ENCODE results near the gene ARHGAP6. TPM values are rescaled to one million over a fixed set of nuclear protein-coding genes. Genes with fewer than 3 reads are reported as not detected.

The ARHGAP6 gene
- total RNA-seq, 2 experiments from 2014 or later: not detected

GRCh38 chrX:11664211-11665167 lies 1.2 kb downstream of the ARHGAP6 start:
- H3K4me1 Mint-ChIP-seq (ENCODE audit: low read depth): peaks cover 2% of the 10 kb centered on the region
- no peak for TF ChIP-seq CTCF (IDR thresholded peaks at IDR 0.05)
- H3K27ac Mint-ChIP-seq: no peak overlapping the region
- intact Hi-C loops (cut with micrococcal nuclease): loop anchor here (10.0 kb wide), 1 partner anchor 130 kb away; no protein-coding TSS in a partner anchor
- ChIA-PET CTCF (interaction anchor here (1.1 kb wide), 1 partner anchor 13 kb away, joined by 3 read pairs; no protein-coding TSS in a partner anchor), POLR2A (interaction anchor here (0.6 kb wide), 1 partner anchor 38 kb away, joined by 3 read pairs; no protein-coding TSS in a partner anchor)
- H3K36me3 Mint-ChIP-seq (ENCODE audit: low read depth): no peaks in the 10 kb centered on the region
- no peak for ATAC-seq
- DNase-seq: peak; percentile 2
- no peak overlapping the region for H3K4me3 Mint-ChIP-seq
- H3K27me3 Mint-ChIP-seq: peaks cover 42% of the 10 kb centered on the region
- no peaks in the 10 kb centered on the region for H3K9me3 Mint-ChIP-seq

GRCh38 chrX:11663875-11664210 lies 1.9 kb downstream of the ARHGAP6 start:
- H3K27me3 Mint-ChIP-seq: peaks cover 38% of the 10 kb centered on the region
- no peak overlapping the region for H3K27ac Mint-ChIP-seq
- intact Hi-C loops (cut with micrococcal nuclease): loop anchor here (10.0 kb wide), 1 partner anchor 129 kb away; no protein-coding TSS in a partner anchor
- H3K36me3 Mint-ChIP-seq (ENCODE audit: low read depth): no peaks in the 10 kb centered on the region
- TF ChIP-seq CTCF (IDR thresholded peaks at IDR 0.05): no peak
- POLR2A ChIA-PET: no interaction called here
- H3K4me1 Mint-ChIP-seq (ENCODE audit: low read depth): peaks cover 2% of the 10 kb centered on the region
- ATAC-seq: no peak
- H3K9me3 Mint-ChIP-seq: no peaks in the 10 kb centered on the region
- DNase-seq: no peak
- H3K4me3 Mint-ChIP-seq: no peak overlapping the region
- CTCF ChIA-PET: interaction anchor here (1.1 kb wide), 1 partner anchor 13 kb away, joined by 3 read pairs; no protein-coding TSS in a partner anchor

GRCh38 chrX:11655282-11656015 lies 10.3 kb downstream of the ARHGAP6 start:
- Mint-ChIP-seq H3K27ac (no peak overlapping the region), H3K36me3 (ENCODE audit: low read depth) (no peaks in the 10 kb centered on the region), H3K4me3 (no peak overlapping the region), H3K27me3 (peaks cover 14% of the 10 kb centered on the region), H3K4me1 (ENCODE audit: low read depth) (no peaks in the 10 kb centered on the region), H3K9me3 (no peaks in the 10 kb centered on the region)
- CTCF ChIA-PET: no interaction called here
- ATAC-seq (no peak), DNase-seq (no peak)
- POLR2A ChIA-PET: no interaction called here
- intact Hi-C loops (cut with micrococcal nuclease): no loop called here
- no peak for TF ChIP-seq CTCF (IDR thresholded peaks at IDR 0.05)

GRCh38 chrX:11648705-11649519 lies 16.8 kb downstream of the ARHGAP6 start:
- no peak for ATAC-seq
- no peak for DNase-seq
- ChIA-PET CTCF (no interaction called here), POLR2A (no interaction called here)
- H3K36me3 Mint-ChIP-seq (ENCODE audit: low read depth): no peaks in the 10 kb centered on the region
- no peaks in the 10 kb centered on the region for H3K4me1 Mint-ChIP-seq (ENCODE audit: low read depth)
- intact Hi-C loops (cut with micrococcal nuclease): no loop called here
- H3K9me3 Mint-ChIP-seq: no peaks in the 10 kb centered on the region
- H3K4me3 Mint-ChIP-seq: no peak overlapping the region
- H3K27me3 Mint-ChIP-seq: peaks cover 7% of the 10 kb centered on the region
- TF ChIP-seq CTCF (IDR thresholded peaks at IDR 0.05): no peak
- H3K27ac Mint-ChIP-seq: no peak overlapping the region

All from activated CD8-positive, alpha-beta T cell treated with anti-CD3 and anti-CD28 coated beads for 36 hours (primary cell).